Measurements from ENCODE around the gene SLC29A4.
"Not testable (repeated sequence)": the region's sequence is repeated elsewhere in the genome, so short reads cannot be mapped to it uniquely, and the experiment has no call there.

DNA sequence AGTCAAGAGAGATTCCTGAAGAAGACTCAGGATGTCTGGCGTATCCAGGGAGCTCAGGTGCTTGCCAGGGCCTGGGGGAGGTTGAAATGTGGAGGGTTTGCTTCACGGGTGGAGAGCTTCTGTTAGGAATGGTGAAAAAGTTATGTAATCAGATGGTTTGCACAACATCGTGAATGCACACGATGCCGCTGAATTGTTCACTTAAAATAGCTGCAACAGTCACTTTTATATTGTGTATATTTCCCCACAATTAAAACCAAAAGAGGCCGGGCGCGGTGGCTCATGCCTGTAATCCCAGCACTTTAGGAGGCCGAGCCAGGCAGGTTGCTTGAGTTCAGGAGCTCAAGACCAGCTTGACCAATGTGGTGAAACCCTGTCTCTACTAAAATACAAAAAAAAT is 28.4 kb upstream of the SLC29A4 start:
- TF ChIP-seq KLF9 (tag by site-specific recombination; IDR thresholded peaks at IDR 0.05; ENCODE audit: low read depth); ZSCAN16 (tag by site-specific recombination; IDR thresholded peaks at IDR 0.05); ZBTB44 (tag by site-specific recombination; IDR thresholded peaks at IDR 0.05); ZNF202 (tag by site-specific recombination; IDR thresholded peaks at IDR 0.05; ENCODE audit: borderline replicate concordance); CTCF (tag by site-specific recombination; IDR thresholded peaks at IDR 0.05); ZSCAN23 (tag by site-specific recombination; IDR thresholded peaks at IDR 0.05); ZBTB20 (tag by site-specific recombination; IDR thresholded peaks at IDR 0.05); ZEB2 (tag by site-specific recombination; IDR thresholded peaks at IDR 0.05); ZNF707 (tag by site-specific recombination; IDR thresholded peaks at IDR 0.05): not testable (repeated sequence)
